ENCODE results near the gene LRRC3.

Gene LRRC3

GRCh38 chr21:44424608-44425306 lies 30.6 kb upstream of the LRRC3 start:
- no peak for DNase-seq

- DNase-seq = no peak
Observed at GRCh38 chr21:44425307-44425894, 29.9 kb upstream of the LRRC3 start.

- no peak for DNase-seq
Observed at GRCh38 chr21:44425895-44426662, 29.2 kb upstream of the LRRC3 start.

- no peak for DNase-seq
Observed at GRCh38 chr21:44426663-44427191, 28.6 kb upstream of the LRRC3 start.

- DNase-seq = no peak
Observed at GRCh38 chr21:44427241-44428120, 27.8 kb upstream of the LRRC3 start.

- DNase-seq = peak; percentile 15 to 27 (median 20)
Observed at GRCh38 chr21:44428281-44428960, 26.9 kb upstream of the LRRC3 start.

- no peak for DNase-seq
Observed at GRCh38 chr21:44429894-44430293, 25.4 kb upstream of the LRRC3 start.

- DNase-seq = no peak
Observed at GRCh38 chr21:44431300-44431699, 24.0 kb upstream of the LRRC3 start.

GRCh38 chr21:44432841-44433790 lies 22.2 kb upstream of the LRRC3 start:
- DNase-seq = no peak

- DNase-seq = no peak
Observed at GRCh38 chr21:44433791-44434567, 21.3 kb upstream of the LRRC3 start.

GRCh38 chr21:44434568-44434925 lies 20.8 kb upstream of the LRRC3 start:
- no peak for DNase-seq

- no peak for DNase-seq
Observed at GRCh38 chr21:44434936-44435635, 20.2 kb upstream of the LRRC3 start.

- no peak for DNase-seq
Observed at GRCh38 chr21:44436111-44436611, 19.1 kb upstream of the LRRC3 start.

GRCh38 chr21:44436958-44437357 lies 18.4 kb upstream of the LRRC3 start:
- no peak for DNase-seq

- no peak for DNase-seq
Observed at GRCh38 chr21:44437371-44437695, 18.0 kb upstream of the LRRC3 start.

- DNase-seq = no peak
Observed at GRCh38 chr21:44437696-44438431, 17.4 kb upstream of the LRRC3 start.

GRCh38 chr21:44438531-44439210 lies 16.6 kb upstream of the LRRC3 start:
- no peak for DNase-seq

- DNase-seq = no peak
Observed at GRCh38 chr21:44439211-44439600, 16.1 kb upstream of the LRRC3 start.

Data from activated CD4-positive, CD25-positive, alpha-beta regulatory T cell (primary cell).